C4-2B (cell line): ENCODE data around the gene LRP5.

Experiments used
- ZFX ChIP-seq: fragments of 450-650 bp; IDR thresholded peaks from 2 replicates; pipeline ENCODE4 v1.6.1; 2017
- TF ChIP-seq, protein P1 (sequence below): fragments of 450-650 bp; conservative IDR thresholded peaks from 2 replicates; pipeline ENCODE4 v1.5.1; 2017; ENCODE audit warnings: mild to moderate bottlenecking

DNA sequence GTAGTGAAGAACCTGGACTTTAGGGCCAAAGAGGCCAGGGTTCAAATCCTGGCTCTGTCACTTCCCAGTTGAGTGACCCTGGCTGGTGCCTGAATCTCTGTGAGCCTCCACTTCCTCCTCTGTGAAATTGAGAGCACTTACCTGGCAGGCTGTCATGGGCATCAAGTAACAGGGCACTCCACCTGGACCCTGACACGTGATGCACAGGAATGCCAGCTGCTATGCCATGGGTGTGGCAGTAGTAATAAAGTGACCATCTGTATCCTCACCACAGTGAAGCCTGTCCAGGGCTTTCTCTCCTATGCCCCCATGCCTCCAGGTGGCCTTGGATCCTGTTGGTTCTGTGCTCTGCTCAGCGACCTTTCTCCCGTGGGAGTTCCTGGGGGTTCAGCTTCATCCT, 118.4 kb downstream of the LRP5 start:
- TF ChIP-seq, protein P1, sequence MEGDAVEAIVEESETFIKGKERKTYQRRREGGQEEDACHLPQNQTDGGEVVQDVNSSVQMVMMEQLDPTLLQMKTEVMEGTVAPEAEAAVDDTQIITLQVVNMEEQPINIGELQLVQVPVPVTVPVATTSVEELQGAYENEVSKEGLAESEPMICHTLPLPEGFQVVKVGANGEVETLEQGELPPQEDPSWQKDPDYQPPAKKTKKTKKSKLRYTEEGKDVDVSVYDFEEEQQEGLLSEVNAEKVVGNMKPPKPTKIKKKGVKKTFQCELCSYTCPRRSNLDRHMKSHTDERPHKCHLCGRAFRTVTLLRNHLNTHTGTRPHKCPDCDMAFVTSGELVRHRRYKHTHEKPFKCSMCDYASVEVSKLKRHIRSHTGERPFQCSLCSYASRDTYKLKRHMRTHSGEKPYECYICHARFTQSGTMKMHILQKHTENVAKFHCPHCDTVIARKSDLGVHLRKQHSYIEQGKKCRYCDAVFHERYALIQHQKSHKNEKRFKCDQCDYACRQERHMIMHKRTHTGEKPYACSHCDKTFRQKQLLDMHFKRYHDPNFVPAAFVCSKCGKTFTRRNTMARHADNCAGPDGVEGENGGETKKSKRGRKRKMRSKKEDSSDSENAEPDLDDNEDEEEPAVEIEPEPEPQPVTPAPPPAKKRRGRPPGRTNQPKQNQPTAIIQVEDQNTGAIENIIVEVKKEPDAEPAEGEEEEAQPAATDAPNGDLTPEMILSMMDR: no peak
- no peak for TF ChIP-seq ZFX
